ENCODE results near the gene GNAO1. TPM values are rescaled to one million over a fixed set of nuclear protein-coding genes. Genes with fewer than 3 reads are reported as not detected.

The GNAO1 gene
- total and polyA plus RNA-seq, 4 donors = 34.4 to 331 (median 177) TPM

- Histone ChIP-seq H3K36me3 (ENCODE audit: control insufficient read depth, insufficient read depth, low read length) (peaks cover 27% of the 10 kb centered on the region), H3K4me3 (ENCODE audit: low read depth, low read length) (no peak overlapping the region), H3K4me1 (ENCODE audit: control insufficient read depth, insufficient read depth, low read length) (peaks cover 65% of the 10 kb centered on the region), H3K27ac (ENCODE audit: low read depth, low read length) (no peak overlapping the region), H3K9me3 (ENCODE audit: control insufficient read depth, insufficient read depth, low read length) (no peaks in the 10 kb centered on the region), H3K27me3 (ENCODE audit: control insufficient read depth, insufficient read depth, low read length) (no peaks in the 10 kb centered on the region)
- peak in 1 of 6 donors; percentile 29 for DNase-seq (ENCODE audit: low read depth in 4 of 6, low spot score in 6 of 6)
- WGBS (ENCODE audit: insufficient coverage) = 46% methylated on average over 6 of the region's 7 CpGs
These were observed 96.7 kb downstream of the GNAO1 start for GRCh38 chr16:56288019-56288418.

DNA sequence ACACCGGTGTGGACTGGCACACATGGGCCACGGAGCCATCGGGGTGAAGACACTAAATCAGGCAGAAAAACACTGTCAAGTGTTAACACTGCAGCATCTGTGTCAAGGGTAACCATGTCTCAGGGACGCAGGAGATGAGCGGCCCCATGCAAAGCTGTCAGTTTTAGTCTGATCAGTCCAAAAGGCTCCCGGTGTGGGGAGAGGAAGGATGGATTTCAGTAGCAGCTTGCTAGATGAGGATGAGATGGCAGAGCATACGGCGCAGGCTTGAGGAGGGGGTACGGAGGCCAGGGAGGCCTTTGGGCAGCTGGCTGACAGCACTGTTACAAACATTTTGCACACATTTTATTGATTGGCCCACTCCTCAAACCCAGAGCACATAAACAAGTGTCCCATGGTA lies 98.1 kb downstream of the GNAO1 start:
- no peak for DNase-seq (ENCODE audit: low read depth in 4 of 6, low spot score in 6 of 6)
- Histone ChIP-seq H3K36me3 (ENCODE audit: control insufficient read depth, insufficient read depth, low read length) (peaks cover 22% of the 10 kb centered on the region), H3K27me3 (ENCODE audit: control insufficient read depth, insufficient read depth, low read length) (no peaks in the 10 kb centered on the region), H3K4me1 (ENCODE audit: control insufficient read depth, insufficient read depth, low read length) (peaks cover 70% of the 10 kb centered on the region), H3K9me3 (ENCODE audit: control insufficient read depth, insufficient read depth, low read length) (no peaks in the 10 kb centered on the region), H3K4me3 (ENCODE audit: low read depth, low read length) (no peak overlapping the region), H3K27ac (ENCODE audit: low read depth, low read length) (no peak overlapping the region)
- WGBS (ENCODE audit: insufficient coverage) = 56% methylated on average over 9 of the region's 9 CpGs

DNA sequence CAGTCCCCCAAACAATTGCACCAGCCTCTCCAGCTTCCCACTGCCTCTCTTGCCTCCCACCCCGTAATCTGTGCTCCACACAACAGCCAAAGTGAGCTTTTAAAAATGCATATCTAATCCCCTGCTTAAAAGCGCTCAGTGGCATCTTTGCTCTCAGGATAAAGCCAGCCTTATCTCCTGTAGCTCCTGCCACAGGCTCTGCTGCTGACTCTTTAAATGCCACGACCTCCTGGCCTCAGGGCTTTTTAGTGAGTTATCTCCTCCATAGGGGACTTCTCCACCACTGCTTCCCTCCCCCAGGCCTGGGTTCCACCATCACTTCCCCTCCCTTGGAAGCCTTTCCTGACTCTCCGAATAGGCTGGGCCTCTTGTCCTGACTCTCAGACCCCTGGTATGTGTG lies 98.6 kb downstream of the GNAO1 start:
- H3K9me3 ChIP-seq (ENCODE audit: control insufficient read depth, insufficient read depth, low read length) = no peaks in the 10 kb centered on the region
- H3K36me3 ChIP-seq (ENCODE audit: control insufficient read depth, insufficient read depth, low read length) = peaks cover 18% of the 10 kb centered on the region
- H3K4me3 ChIP-seq (ENCODE audit: low read depth, low read length) = no peak overlapping the region
- H3K27me3 ChIP-seq (ENCODE audit: control insufficient read depth, insufficient read depth, low read length) = no peaks in the 10 kb centered on the region
- peaks cover 66% of the 10 kb centered on the region for H3K4me1 ChIP-seq (ENCODE audit: control insufficient read depth, insufficient read depth, low read length)
- 68% methylated on average over 4 of the region's 4 CpGs for WGBS (ENCODE audit: insufficient coverage)
- DNase-seq (ENCODE audit: low read depth in 4 of 6, low spot score in 6 of 6) = no peak
- H3K27ac ChIP-seq (ENCODE audit: low read depth, low read length) = no peak overlapping the region

GRCh38 chr16:56294014-56294413 lies 102.7 kb downstream of the GNAO1 start:
- no peaks in the 10 kb centered on the region for H3K9me3 ChIP-seq (ENCODE audit: control insufficient read depth, insufficient read depth, low read length)
- H3K27me3 ChIP-seq (ENCODE audit: control insufficient read depth, insufficient read depth, low read length) = no peaks in the 10 kb centered on the region
- DNase-seq (ENCODE audit: low read depth in 4 of 6, low spot score in 6 of 6) = no peak
- H3K4me1 ChIP-seq (ENCODE audit: control insufficient read depth, insufficient read depth, low read length) = peaks cover 72% of the 10 kb centered on the region
- no peak overlapping the region for H3K27ac ChIP-seq (ENCODE audit: low read depth, low read length)
- H3K4me3 ChIP-seq (ENCODE audit: low read depth, low read length) = no peak overlapping the region
- H3K36me3 ChIP-seq (ENCODE audit: control insufficient read depth, insufficient read depth, low read length) = peaks cover 2% of the 10 kb centered on the region
- WGBS (ENCODE audit: insufficient coverage) = 73% methylated on average over 2 of the region's 5 CpGs

GRCh38 chr16:56294579-56294978 lies 103.3 kb downstream of the GNAO1 start:
- DNase-seq (ENCODE audit: low read depth in 4 of 6, low spot score in 6 of 6) = no peak

DNA sequence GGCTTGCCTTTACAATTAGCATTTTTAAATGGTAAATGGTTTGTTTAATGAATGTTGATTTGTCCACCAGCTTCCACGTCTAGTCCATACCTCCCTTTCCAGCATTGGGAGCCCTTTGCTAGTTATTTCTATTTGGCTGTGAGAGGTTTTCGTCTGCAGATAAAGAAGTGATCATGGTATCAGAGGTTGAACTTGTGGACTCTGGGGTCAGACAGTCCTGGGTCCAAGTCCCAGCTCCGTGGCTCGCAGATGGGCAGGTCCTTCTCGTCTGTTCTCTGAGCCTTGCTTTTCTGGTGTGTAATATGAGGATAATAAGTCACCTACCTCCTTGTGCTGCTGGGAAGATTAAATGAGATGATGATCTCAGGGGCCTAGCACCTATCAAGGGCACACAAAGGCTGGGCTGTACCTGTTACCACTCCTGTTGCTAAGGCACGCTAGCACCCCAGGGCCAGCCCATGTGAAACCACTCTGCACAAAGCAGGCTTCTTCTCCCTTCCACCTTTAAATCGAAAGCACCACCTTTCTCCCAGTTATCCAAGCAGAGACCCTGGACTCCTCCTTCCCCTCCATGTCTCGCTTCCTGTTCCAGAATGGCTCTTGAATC lies 103.9 kb downstream of the GNAO1 start:
- DNase-seq (ENCODE audit: low read depth in 4 of 6, low spot score in 6 of 6) = no peak
- Histone ChIP-seq H3K36me3 (ENCODE audit: control insufficient read depth, insufficient read depth, low read length) (no peaks in the 10 kb centered on the region), H3K27ac (ENCODE audit: low read depth, low read length) (peak overlapping the region; percentile 87), H3K27me3 (ENCODE audit: control insufficient read depth, insufficient read depth, low read length) (no peaks in the 10 kb centered on the region), H3K4me3 (ENCODE audit: low read depth, low read length) (no peak overlapping the region), H3K4me1 (ENCODE audit: control insufficient read depth, insufficient read depth, low read length) (peaks cover 71% of the 10 kb centered on the region), H3K9me3 (ENCODE audit: control insufficient read depth, insufficient read depth, low read length) (no peaks in the 10 kb centered on the region)
- WGBS (ENCODE audit: insufficient coverage) = 68% methylated on average over 7 of the region's 8 CpGs

More at GRCh38 chr16:56294579-56294978, 103.3 kb downstream of the GNAO1 start:
- H3K27me3 ChIP-seq (ENCODE audit: control insufficient read depth, insufficient read depth, low read length) = no peaks in the 10 kb centered on the region
- no peaks in the 10 kb centered on the region for H3K9me3 ChIP-seq (ENCODE audit: control insufficient read depth, insufficient read depth, low read length)
- no peaks in the 10 kb centered on the region for H3K36me3 ChIP-seq (ENCODE audit: control insufficient read depth, insufficient read depth, low read length)
- peaks cover 71% of the 10 kb centered on the region for H3K4me1 ChIP-seq (ENCODE audit: control insufficient read depth, insufficient read depth, low read length)
- WGBS (ENCODE audit: insufficient coverage) = no CpG with 5 or more reads among the region's 2 CpGs
- no peak overlapping the region for H3K4me3 ChIP-seq (ENCODE audit: low read depth, low read length)
- no peak overlapping the region for H3K27ac ChIP-seq (ENCODE audit: low read depth, low read length)

DNA sequence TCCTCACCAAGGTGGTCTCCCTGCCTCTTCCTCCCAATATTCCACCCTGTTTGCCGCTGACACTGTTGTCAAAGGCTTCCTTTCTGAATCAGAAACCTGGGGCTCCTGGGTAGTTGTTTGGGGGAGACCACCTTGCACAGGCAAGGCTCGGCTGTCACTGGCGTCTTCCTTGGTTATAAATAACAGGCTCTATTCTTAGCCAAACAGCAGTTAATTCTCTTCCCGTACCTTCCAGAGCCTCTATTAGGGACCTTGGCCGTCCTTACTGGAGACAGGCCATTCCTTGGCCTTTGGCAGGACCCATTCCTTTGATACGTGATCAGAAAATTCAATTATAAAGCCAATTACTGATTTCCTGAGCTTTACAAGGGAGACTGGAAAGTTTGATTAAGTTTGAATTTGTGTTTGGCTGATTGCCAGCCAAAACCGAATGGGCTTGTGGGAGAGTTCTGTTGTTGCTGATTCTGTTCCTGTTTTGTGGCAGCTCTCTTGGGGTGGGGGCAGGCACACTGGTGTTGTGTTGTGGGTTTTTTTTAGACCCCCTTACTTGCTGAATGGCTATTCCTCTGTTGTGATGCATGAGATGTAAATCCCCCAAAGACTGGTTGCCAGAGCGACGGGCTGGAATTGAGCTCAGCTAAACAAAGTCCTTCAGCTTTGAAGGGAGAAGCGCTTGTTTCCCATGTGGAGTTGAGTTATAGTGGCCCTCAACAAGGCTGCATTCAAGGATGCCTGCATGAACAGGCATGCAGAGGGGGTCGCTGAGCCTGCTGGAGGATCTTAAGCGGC lies 104.6 kb downstream of the GNAO1 start:
- H3K27me3 ChIP-seq (ENCODE audit: control insufficient read depth, insufficient read depth, low read length) = no peaks in the 10 kb centered on the region
- 7% methylated on average over 6 of the region's 12 CpGs for WGBS (ENCODE audit: insufficient coverage)
- H3K4me3 ChIP-seq (ENCODE audit: low read depth, low read length) = no peak overlapping the region
- DNase-seq (ENCODE audit: low read depth in 4 of 6, low spot score in 6 of 6) = peak; percentile 74 to 96 (median 88)
- H3K27ac ChIP-seq (ENCODE audit: low read depth, low read length) = peak overlapping the region; percentile 87
- peaks cover 77% of the 10 kb centered on the region for H3K4me1 ChIP-seq (ENCODE audit: control insufficient read depth, insufficient read depth, low read length)
- H3K36me3 ChIP-seq (ENCODE audit: control insufficient read depth, insufficient read depth, low read length) = no peaks in the 10 kb centered on the region
- H3K9me3 ChIP-seq (ENCODE audit: control insufficient read depth, insufficient read depth, low read length) = no peaks in the 10 kb centered on the region

- no peak for DNase-seq (ENCODE audit: low read depth in 4 of 6, low spot score in 6 of 6)
- Histone ChIP-seq H3K9me3 (ENCODE audit: control insufficient read depth, insufficient read depth, low read length) (no peaks in the 10 kb centered on the region), H3K4me3 (ENCODE audit: low read depth, low read length) (no peak overlapping the region), H3K4me1 (ENCODE audit: control insufficient read depth, insufficient read depth, low read length) (peaks cover 87% of the 10 kb centered on the region), H3K27ac (ENCODE audit: low read depth, low read length) (peak overlapping the region; percentile 25), H3K27me3 (ENCODE audit: control insufficient read depth, insufficient read depth, low read length) (no peaks in the 10 kb centered on the region), H3K36me3 (ENCODE audit: control insufficient read depth, insufficient read depth, low read length) (peaks cover 8% of the 10 kb centered on the region)
- WGBS (ENCODE audit: insufficient coverage) = 73% methylated on average over 3 of the region's 7 CpGs
These were observed 106.4 kb downstream of the GNAO1 start for GRCh38 chr16:56297684-56298083.

DNA sequence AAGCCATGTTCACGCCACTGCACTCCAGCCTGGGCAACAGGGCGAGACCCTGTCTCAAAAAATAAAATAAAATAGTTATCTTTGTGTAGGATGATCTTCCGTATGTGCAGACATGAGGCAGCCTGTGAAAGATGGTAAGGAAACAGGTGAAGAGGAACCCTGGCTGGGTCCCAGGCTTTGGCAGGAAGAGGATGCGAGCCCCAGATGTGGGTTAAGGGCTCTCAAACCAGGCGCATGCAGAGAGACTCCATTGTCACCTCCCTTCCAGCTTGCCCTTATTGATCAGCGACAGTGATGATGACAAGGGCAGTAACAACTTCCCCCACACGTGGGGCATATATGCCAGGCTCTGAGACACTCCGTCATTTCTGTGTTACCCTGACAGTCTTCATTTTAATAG lies 106.8 kb downstream of the GNAO1 start:
- Histone ChIP-seq H3K27ac (ENCODE audit: low read depth, low read length) (peak overlapping the region; percentile 10), H3K9me3 (ENCODE audit: control insufficient read depth, insufficient read depth, low read length) (no peaks in the 10 kb centered on the region), H3K4me3 (ENCODE audit: low read depth, low read length) (no peak overlapping the region), H3K4me1 (ENCODE audit: control insufficient read depth, insufficient read depth, low read length) (peaks cover 87% of the 10 kb centered on the region), H3K27me3 (ENCODE audit: control insufficient read depth, insufficient read depth, low read length) (no peaks in the 10 kb centered on the region), H3K36me3 (ENCODE audit: control insufficient read depth, insufficient read depth, low read length) (peaks cover 12% of the 10 kb centered on the region)
- WGBS (ENCODE audit: insufficient coverage) = 78% methylated on average over 3 of the region's 8 CpGs
- DNase-seq (ENCODE audit: low read depth in 4 of 6, low spot score in 6 of 6) = no peak

Measured in spinal cord (tissue), 10 donors.